ENCODE results near the gene OR1S1. TPM values are rescaled to one million over a fixed set of nuclear protein-coding genes. Genes with fewer than 3 reads are reported as not detected.

OR1S1 gene
- total RNA-seq, 1 experiment from 2014 or later, result not detected

- no TSS peak for BruUV-seq (replicated peaks)
- H3K9ac ChIP-seq (ENCODE audit: low read length), result no peak overlapping the region
- ChIA-PET CTCF (no interaction called here), RAD21 (ENCODE audit: low non-redundant PET in 1 of 2, low total read pairs in 2 of 2, uncharacterized antibody in 2 of 2, unreplicated experiment in 2 of 2) (no interaction called here), POLR2A (no interaction called here)
- H3K4me1 ChIP-seq (ENCODE audit: control insufficient read depth in 1 of 2, insufficient read depth in 2 of 2, low read length in 2 of 2), result no peaks in the 10 kb centered on the region
- no peak for ATAC-seq
- intact Hi-C loops (cut with micrococcal nuclease), result no loop called here
- H4K20me1 ChIP-seq (ENCODE audit: insufficient read depth), result no peaks in the 10 kb centered on the region
- H3K36me3 ChIP-seq (ENCODE audit: control insufficient read depth in 1 of 2, insufficient read depth in 2 of 2, low read length in 2 of 2), result no peaks in the 10 kb centered on the region
- no peaks in the 10 kb centered on the region for H3K9me3 ChIP-seq (ENCODE audit: control insufficient read depth in 1 of 2, insufficient read depth in 1 of 2, low read depth in 1 of 2, low read length in 2 of 2)
- H3K9me2 ChIP-seq (ENCODE audit: insufficient read depth), result no peaks in the 10 kb centered on the region
- H2AFZ ChIP-seq (ENCODE audit: low read depth, low read length, poor library complexity, severe bottlenecking), result no peak overlapping the region
- no peak overlapping the region for H3K4me2 ChIP-seq (ENCODE audit: low read length)
- no peak overlapping the region for H3K4me3 ChIP-seq (replicated peaks in 1 of 2; ENCODE audit: low read depth in 1 of 2, low read length in 2 of 2)
- no peak overlapping the region for H3K27ac ChIP-seq (ENCODE audit: low read depth, low read length)
- no peaks in the 10 kb centered on the region for H3K27me3 ChIP-seq (ENCODE audit: insufficient read depth, low read length)
- no peaks in the 10 kb centered on the region for H3K79me2 ChIP-seq (ENCODE audit: insufficient read depth, low read length)
- no peak for DNase-seq (ENCODE audit: low read depth, low spot score)
- no peak for TF ChIP-seq FOSL1 (IDR thresholded peaks at IDR 0.05; ENCODE audit: low read depth)
- no peak for TF ChIP-seq POLR2A (IDR thresholded peaks at IDR 0.05; ENCODE audit: borderline replicate concordance, extremely low read depth, insufficient read depth, insufficient read length)
- no peak for TF ChIP-seq ZBTB33 (IDR thresholded peaks at IDR 0.05; ENCODE audit: extremely low read depth, insufficient replicate concordance, low read length)
- no peak for TF ChIP-seq EZH2phosphoT487 (IDR thresholded peaks at IDR 0.05; ENCODE audit: borderline replicate concordance)
- TF ChIP-seq SP1 (IDR thresholded peaks at IDR 0.05; ENCODE audit: low read depth), result no peak
- no peak for TF ChIP-seq RAD21 (IDR thresholded peaks at IDR 0.05; ENCODE audit: low read depth)
- TF ChIP-seq SIN3A (IDR thresholded peaks at IDR 0.05; ENCODE audit: low read depth), result no peak
- no peak for TF ChIP-seq ATF3 (IDR thresholded peaks at IDR 0.05)
- no peak for TF ChIP-seq CTCF (IDR thresholded peaks at IDR 0.05 in 2 of 3, conservative IDR thresholded peaks at IDR 0.05 in 1 of 3; ENCODE audit: borderline replicate concordance in 1 of 3, insufficient read depth in 1 of 3, low read depth in 2 of 3, low read length in 2 of 3)
These were observed 10.2 kb downstream of the OR1S1 start for GRCh38 chr11:58222721-58223120.

Data from HCT116 (cell line).